Colonic mucosa (tissue), 4 donors: ENCODE data around the gene EPHA7. TPM values are rescaled to one million over a fixed set of nuclear protein-coding genes. Genes with fewer than 3 reads are reported as not detected.

Source experiments
- DNase-seq: peaks from one replicate; pipeline ENCODE4 v3.0.0-alpha.2; 2020
- H3K27ac ChIP-seq: fragments of 200-600 bp; one replicate; pipeline ENCODE4 v1.8.0; 2021
- H3K27me3 ChIP-seq: fragments of 200-600 bp; one replicate; pipeline ENCODE4 v1.8.0; 2021
- H3K36me3 ChIP-seq: fragments of 200-600 bp; one replicate; pipeline ENCODE4 v1.8.0; 2021
- H3K4me1 ChIP-seq: fragments of 200-600 bp; one replicate; pipeline ENCODE4 v1.8.0; 2021; ENCODE audit warnings: mild to moderate bottlenecking
- H3K4me3 ChIP-seq: fragments of 200-600 bp; one replicate; pipeline ENCODE4 v1.8.0; 2021
- H3K9ac ChIP-seq, 2 donors: one replicate each; pipeline ENCODE4 v1.7.0; 2013; ENCODE audit warnings: control low read depth in 2 of 2, low read depth in 2 of 2, low read length in 2 of 2
- H3K9me3 ChIP-seq: fragments of 200-600 bp; one replicate; pipeline ENCODE4 v1.8.0; 2021
- CTCF ChIP-seq: fragments of 200-600 bp; IDR thresholded peaks from one replicate; pipeline ENCODE4 v1.8.0; 2022; ENCODE audit warnings: antibody characterized with exemption, mild to moderate bottlenecking
- intact Hi-C: fragments of 100-400 bp; cut with DNase I; formaldehyde crosslinking; loops from one replicate; pipeline ENCODE4 v1.14.1; 2022
- total RNA-seq, 2 donors: library from RNA; stranded (reverse); fragmentation: NEBNext Ultra II Directional in 1 of 2; extraction: Animal tissue kit (Norgen Biotek cat#: 25700) in 1 of 2; gene quantifications; one replicate each; pipeline ENCODE4 v1.2.1, GENCODE V29; 2021
- donor health status: healthy.
- donor health status: DM: no; HTN: no; CAD: no.
- donor health status: DM: no; HTN: no; CAD: no.

The EPHA7 gene
- total RNA-seq, 2 donors from 2014 or later: 1.3 to 4.4 TPM

GRCh38 chr6:93209358-93209757, 210.0 kb downstream of the EPHA7 start:
- no peak overlapping the region for H3K4me3 ChIP-seq
- H3K9me3 ChIP-seq: no peaks in the 10 kb centered on the region
- H3K36me3 ChIP-seq: no peaks in the 10 kb centered on the region
- intact Hi-C loops: no loop called here
- no peaks in the 10 kb centered on the region for H3K27me3 ChIP-seq
- DNase-seq: no peak
- H3K9ac ChIP-seq: no peak overlapping the region
- H3K27ac ChIP-seq: no peak overlapping the region
- no peak for TF ChIP-seq CTCF
- H3K4me1 ChIP-seq: no peaks in the 10 kb centered on the region

DNA sequence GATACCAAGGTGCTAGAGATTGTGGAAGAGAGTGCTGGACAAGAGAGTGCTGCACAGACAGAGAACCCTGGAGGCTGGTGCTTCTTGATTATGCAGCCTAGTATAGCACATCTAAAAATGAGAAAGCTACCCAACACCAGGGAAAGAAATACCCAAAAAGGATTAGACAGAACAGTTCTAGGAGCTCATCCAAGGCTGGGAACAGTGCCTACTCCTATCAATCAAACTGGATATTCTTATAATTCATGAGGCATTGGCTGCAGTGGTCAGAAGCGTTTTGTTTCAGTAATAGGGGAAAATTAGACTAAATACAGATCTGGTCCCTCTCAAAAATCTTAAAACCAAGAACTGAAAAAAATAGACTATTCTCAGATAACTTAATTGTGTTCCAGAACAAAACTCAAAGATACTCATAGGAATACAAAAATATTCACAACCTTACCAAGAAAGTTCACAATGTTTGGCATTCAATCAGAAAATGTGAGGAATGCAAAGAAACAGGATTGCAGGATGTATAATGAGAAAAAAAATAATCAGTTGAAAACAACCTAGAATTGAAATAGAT, 222.9 kb downstream of the EPHA7 start:
- DNase-seq: no peak
- TF ChIP-seq CTCF: no peak

GRCh38 chr6:93194480-93194879, 224.9 kb downstream of the EPHA7 start:
- Histone ChIP-seq H3K9ac (no peak overlapping the region), H3K27ac (no peak overlapping the region), H3K9me3 (no peaks in the 10 kb centered on the region), H3K4me3 (no peak overlapping the region), H3K4me1 (no peaks in the 10 kb centered on the region), H3K36me3 (no peaks in the 10 kb centered on the region), H3K27me3 (no peaks in the 10 kb centered on the region)
- no peak for DNase-seq
- TF ChIP-seq CTCF: no peak
- intact Hi-C loops: no loop called here

More for the DNA sequence above, 222.9 kb downstream of the EPHA7 start:
- Histone ChIP-seq H3K9ac (no peak overlapping the region), H3K4me3 (no peak overlapping the region), H3K4me1 (no peaks in the 10 kb centered on the region), H3K9me3 (no peaks in the 10 kb centered on the region), H3K27ac (no peak overlapping the region), H3K27me3 (no peaks in the 10 kb centered on the region), H3K36me3 (no peaks in the 10 kb centered on the region)
- intact Hi-C loops: no loop called here

DNA sequence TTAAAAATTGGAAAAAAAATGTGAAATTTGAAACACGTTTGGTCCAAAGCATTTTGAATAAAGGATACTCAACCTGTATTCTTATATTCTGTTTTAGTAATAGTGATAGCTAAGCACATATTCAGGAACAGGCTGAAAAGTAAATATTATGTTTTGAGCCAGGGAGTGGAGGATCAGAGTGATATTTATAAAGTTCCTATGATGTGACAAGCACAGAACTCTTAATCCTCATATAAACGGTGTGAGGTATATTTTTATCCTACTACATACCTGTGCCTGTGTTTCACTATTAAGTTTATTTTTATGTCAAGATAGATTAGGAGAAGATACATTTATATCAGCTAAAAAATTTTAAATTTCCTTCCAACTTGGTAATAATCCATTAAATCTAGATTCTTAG, 225.5 kb downstream of the EPHA7 start:
- TF ChIP-seq CTCF: no peak
- intact Hi-C loops: no loop called here
- no peaks in the 10 kb centered on the region for H3K27me3 ChIP-seq

More for the DNA sequence above, 225.5 kb downstream of the EPHA7 start:
- no peaks in the 10 kb centered on the region for H3K9me3 ChIP-seq
- no peaks in the 10 kb centered on the region for H3K36me3 ChIP-seq
- H3K4me1 ChIP-seq: no peaks in the 10 kb centered on the region
- H3K9ac ChIP-seq: no peak overlapping the region
- H3K4me3 ChIP-seq: no peak overlapping the region
- DNase-seq: no peak
- no peak overlapping the region for H3K27ac ChIP-seq
